Measurements from ENCODE around the gene PTPRD.

DNA sequence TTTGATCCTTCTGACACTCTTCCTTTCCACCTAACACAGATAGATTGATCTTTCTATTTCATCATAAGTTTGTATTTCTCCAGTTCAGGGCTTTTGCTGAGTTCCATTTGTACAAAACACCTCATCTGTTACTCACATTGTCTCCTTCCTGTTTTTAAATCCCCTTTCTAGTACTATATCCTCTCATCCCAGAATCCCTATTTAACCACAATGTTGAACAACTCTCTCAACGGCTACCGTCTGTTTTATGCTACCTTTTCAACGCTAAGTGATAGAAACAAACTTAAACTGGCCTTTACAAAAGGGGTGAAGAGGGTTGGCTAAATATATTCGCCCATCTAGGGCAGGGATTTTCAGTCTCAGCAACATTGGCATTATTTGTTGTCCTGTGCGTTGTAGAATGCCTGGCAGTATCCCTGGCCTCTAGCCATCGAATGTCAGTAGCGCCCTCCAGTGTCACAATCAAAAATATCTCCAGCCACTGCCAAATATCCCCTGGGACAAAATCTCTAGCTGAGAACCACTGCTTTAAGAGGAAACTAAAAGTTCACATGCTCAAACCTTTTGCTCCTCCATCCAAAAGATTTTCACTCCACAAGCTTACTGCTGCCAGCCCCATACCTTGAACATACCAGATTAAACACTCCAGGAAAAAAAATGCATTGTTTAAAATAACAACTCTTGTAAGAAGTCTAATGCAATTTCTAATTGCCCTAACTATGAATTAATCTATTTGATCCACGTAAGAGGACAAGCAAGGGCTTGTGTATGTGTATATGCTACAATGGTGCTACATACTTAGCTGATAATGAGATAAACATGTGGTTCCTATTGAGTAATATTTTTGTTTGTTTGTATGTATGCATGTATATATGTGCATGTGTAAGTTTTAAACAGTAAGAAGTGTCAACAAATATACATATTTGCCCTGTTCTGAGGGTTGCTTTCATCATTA, 344.0 kb downstream of the PTPRD start:
- peak; percentile 24 for TF ChIP-seq CTCF (IDR thresholded peaks at IDR 0.05)
- no peak for TF ChIP-seq POLR2AphosphoS5 (IDR thresholded peaks at IDR 0.05; ENCODE audit: low read depth, low read length)
- TF ChIP-seq REST (IDR thresholded peaks at IDR 0.05; ENCODE audit: insufficient read depth in 1 of 2, low read depth in 2 of 2, low read length in 1 of 2), result no peak
